Sciatic nerve (tissue), 2 donors: ENCODE data around the gene TRMT11. TPM values are rescaled to one million over a fixed set of nuclear protein-coding genes. Genes with fewer than 3 reads are reported as not detected.
A peak's percentile ranks its signal among the peaks of the same experiment; 100 is the strongest.
"Not testable (repeated sequence)": the region's sequence is repeated elsewhere in the genome, so short reads cannot be mapped to it uniquely, and the experiment has no call there.

ENCODE experiments used
- ATAC-seq: fragments of 200-7000 bp; cut with Tn5 transposase; one replicate; pipeline ENCODE4 v1.9.1; 2020; ENCODE audit warnings: mild to moderate bottlenecking, moderate library complexity
- DNase-seq: peaks from one replicate; pipeline ENCODE4 v3.0.0-alpha.2; 2020; ENCODE audit warnings: low spot score
- intact Hi-C: fragments of 100-400 bp; cut with DNase I; formaldehyde crosslinking; loops from one replicate; pipeline ENCODE4 v1.14.2; 2022
- total RNA-seq: library from RNA; stranded (reverse); fragmentation: NEBNext Ultra II Directional; extraction: Animal tissue kit (Norgen Biotek cat#: 25700); gene quantifications from one replicate; pipeline ENCODE4 v1.2.1, GENCODE V29; 2021
- donor health status: DM: no; HTN: no; CAD: no.
- donor health status: DM: no; HTN: no; CAD: no.

The TRMT11 gene
- total RNA-seq, 1 donor from 2014 or later = 29.2 TPM

- intact Hi-C loops = loop anchor here (10.0 kb wide), 1 partner anchor 170 kb away; no protein-coding TSS in a partner anchor
- DNase-seq = no peak
- no peak for ATAC-seq
Measured at GRCh38 chr6:125954735-125955339, 31.5 kb upstream of the TRMT11 start.

- intact Hi-C loops = loop anchor here (10.0 kb wide), 1 partner anchor 171 kb away; no protein-coding TSS in a partner anchor
- no peak for ATAC-seq
- DNase-seq = no peak
Measured at GRCh38 chr6:125955973-125956372, 30.4 kb upstream of the TRMT11 start.

DNA sequence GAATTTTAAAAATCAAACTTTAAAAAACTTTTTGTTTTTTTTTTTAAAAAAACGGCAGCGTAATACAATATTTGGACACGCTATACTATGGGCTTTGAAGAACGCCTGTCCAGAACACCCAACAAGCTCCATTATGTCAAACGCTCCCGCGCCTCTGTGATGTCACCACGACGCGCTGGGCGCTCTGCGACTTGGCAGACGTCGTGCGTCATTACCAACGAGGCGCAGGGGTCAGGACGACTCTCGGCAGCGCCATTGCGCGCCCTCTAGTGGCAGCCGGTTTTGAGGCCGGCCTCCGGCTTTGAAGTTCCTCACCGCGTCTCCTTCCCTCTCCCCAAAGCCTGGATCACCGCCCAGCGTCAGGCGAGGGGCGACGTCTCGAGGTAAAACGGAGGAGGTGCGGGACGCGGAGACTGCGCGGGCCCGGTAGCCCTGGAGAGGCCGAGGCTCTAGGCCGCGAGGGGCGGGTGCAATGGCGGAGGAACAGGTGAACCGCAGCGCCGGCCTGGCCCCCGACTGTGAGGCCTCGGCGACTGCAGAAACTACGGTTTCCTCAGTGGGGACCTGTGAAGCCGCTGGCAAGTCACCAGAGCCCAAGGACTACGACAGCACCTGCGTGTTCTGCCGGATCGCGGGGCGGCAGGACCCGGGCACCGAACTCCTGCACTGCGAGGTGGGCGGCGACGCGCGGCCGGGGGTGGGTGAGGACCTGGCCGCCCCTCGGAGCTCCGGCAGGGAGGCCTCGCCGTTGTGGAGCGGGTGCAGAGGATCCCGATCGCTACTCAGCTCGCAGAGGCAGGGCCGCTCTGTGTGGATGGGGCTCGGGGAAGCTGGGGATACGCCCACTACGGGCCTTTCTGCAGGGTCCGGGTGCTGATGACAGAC, 29.6 kb upstream of the TRMT11 start, which contains the start of gene HINT3:
Gene HINT3 (plus strand): TSS at position 265 of the 885 bp plus-strand sequence. CDS start 208 bp downstream, at position 473.
- ATAC-seq (peak; percentile 98), DNase-seq (peak; percentile 99)
- intact Hi-C loops = loop anchor here (10.0 kb wide), 1 partner anchor 172 kb away; no protein-coding TSS in a partner anchor

DNA sequence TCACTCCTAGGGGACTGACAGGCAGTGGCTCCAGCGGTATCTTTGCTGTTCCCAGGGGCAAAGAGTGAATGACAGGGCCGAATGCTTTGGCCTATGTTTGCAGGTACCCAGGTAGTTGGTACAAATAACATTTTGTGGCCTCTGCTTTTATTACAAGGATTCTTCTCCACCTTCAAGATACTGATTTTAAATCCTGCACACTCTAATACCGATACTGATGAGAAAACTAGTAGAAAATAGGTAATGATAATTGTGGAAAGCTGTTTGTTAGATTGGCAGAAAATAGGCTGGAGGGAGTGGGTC, 29.0 kb upstream of the TRMT11 start:
- intact Hi-C loops = loop anchor here (10.0 kb wide), 1 partner anchor 173 kb away; no protein-coding TSS in a partner anchor

DNA sequence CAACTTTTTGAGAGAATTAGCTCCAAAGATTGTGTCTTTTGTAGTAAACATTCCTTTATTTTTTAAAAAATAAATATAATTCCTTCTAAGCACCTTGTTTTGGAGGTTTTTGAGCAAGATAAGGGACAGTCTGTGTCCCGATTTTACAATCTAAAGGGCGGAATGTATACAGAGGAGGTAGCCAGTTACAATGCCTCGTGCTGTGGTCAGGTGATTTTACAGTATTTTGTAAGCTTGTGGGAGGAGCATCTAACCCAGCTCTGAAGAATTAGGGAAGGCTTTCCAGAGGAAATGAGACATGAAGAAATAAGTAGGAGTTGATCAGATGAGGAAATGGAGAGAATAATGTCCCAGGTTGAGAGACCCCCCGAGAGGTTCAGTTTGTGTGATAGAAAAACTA, 28.5 kb upstream of the TRMT11 start:
- DNase-seq = no peak
- peak; percentile 64 for ATAC-seq
- intact Hi-C loops = loop anchor here (10.0 kb wide), 1 partner anchor 173 kb away; no protein-coding TSS in a partner anchor

More for the DNA sequence above, 29.0 kb upstream of the TRMT11 start:
- DNase-seq = no peak
- no peak for ATAC-seq

DNA sequence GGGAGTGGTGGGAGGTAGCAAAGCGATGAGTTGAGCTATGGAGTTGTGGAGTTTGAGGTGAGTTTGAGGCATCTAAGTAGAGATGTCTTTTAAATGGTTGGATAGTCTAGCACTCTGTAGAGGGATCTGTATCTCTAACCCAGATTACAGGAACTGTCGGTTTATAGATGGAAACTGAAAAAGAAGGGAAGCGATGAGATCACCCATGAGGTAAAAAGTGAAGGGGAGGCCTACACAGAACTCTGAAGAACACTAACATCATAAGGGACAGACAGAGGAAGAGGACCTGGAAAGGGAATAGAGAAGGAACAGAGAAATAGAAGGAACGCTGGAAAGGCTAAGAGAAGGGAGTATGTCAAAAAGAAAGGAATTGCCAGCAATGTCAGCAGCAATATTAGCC, 27.3 kb upstream of the TRMT11 start:
- DNase-seq = no peak
- intact Hi-C loops = loop anchor here (10.0 kb wide), 1 partner anchor 174 kb away; no protein-coding TSS in a partner anchor
- ATAC-seq = no peak

DNA sequence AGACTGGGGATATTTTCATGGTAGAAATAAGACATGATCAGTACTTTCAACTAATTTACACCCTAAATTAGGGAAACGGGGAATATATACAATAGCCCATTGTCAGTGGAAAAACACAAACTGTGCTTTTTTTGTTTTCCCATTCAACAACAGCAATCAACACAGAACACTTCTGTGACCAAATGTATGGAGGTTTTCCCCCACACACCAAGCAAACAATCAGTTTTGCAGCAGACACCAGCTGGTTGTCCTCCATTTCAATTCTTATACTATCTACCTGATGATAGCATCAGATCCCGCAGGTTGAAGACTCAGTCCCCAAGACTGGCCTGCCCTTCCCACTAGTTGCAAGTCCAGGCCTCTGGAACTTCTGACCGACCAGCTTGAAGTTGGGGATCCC, 25.2 kb upstream of the TRMT11 start:
- no peak for DNase-seq
- intact Hi-C loops = no loop called here
- ATAC-seq = no peak

DNA sequence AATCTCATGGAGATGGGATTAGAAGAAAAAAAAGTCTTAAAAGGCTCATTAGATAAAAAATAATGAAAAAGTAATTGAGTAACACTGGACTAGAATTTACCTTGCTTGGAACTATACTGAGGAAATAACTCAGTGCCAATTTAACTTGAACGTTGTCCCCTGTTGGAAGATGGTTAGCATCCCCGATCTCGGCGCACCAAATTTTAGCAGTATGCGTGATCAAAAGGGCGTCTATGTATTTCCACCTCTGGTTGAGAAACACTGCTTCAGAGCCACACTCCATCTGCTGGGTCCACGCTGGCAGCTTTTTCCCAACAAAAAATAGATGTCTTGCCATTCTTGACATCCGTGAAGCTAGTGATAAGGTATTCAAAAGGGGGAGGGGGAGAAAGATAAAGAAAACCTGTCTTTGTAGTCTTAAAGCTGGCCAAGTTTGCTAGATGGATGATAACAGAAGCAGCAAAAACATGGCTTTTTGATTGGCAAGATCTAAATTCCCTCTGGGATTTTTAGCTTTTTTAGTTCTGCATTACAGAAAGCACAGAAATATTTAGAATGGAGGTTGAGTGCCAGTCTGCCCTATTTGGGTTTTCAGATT, 23.3 kb upstream of the TRMT11 start:
- DNase-seq = no peak
- ATAC-seq = no peak
- intact Hi-C loops = no loop called here

DNA sequence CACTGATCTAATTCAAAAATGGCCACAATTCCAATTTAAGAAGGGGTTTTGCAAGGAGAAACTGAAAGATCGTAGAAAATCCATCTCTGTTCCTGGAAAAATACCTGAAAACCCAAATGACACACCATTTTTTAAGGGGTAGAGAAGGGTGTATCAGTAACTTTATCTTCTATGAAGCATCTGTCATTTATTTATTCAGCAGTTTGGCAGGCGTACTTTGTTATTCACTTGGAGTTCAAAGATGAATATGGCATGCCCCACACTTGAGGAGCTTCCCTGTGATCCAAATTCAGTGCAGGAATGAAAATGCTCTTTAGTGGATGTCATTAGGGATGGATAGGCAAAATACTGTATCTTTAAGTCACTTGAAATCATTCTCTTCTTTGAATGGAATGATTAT, 22.5 kb upstream of the TRMT11 start:
- DNase-seq (no peak), ATAC-seq (no peak)
- intact Hi-C loops = no loop called here

- intact Hi-C loops = no loop called here
- no peak for DNase-seq
- no peak for ATAC-seq
Measured at GRCh38 chr6:125966569-125966968, 19.8 kb upstream of the TRMT11 start.

DNA sequence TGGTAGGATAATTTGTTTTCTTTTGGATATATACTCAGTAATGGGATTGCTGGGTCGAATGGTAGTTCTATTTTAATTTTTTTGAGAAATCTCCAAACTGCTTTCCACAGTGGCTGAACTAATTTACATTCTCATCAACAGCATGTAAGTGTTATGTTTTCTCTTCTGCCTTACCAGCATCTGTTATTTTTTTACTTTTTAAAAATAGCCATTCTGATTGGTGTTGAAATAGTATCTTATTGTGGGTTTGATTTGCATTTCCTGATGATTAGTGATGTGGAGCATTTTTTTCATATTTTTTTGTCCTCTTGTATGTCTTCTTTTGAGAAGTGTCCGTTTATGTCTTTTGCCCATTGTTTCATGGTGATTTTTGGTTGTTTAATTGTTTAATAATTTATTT, 17.8 kb upstream of the TRMT11 start:
- DNase-seq = no peak
- intact Hi-C loops = no loop called here
- no peak for ATAC-seq

- intact Hi-C loops = no loop called here
- DNase-seq (no peak), ATAC-seq (no peak)
Measured at GRCh38 chr6:125970760-125971159, 15.6 kb upstream of the TRMT11 start.

DNA sequence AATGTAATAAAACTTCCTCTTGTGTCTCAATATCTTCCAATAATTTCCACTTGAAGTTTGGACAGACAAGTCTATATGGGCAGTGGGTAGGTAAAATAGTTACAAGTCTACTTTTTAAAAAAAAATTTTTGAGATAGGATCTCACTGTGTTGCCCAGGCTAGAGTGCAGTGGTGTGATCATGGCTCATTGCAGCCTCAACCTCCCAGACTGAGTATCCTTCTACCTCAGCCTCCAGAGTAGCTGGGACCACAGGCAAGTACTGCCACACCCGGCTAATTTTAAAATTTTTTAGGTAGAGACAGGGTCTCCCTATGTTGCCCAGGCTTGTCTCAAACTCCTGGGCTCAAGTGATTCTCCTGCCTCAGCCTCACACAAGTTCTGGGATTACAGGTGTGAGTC, 13.9 kb upstream of the TRMT11 start:
- ATAC-seq, intact Hi-C loops, DNase-seq: not testable (repeated sequence)

DNA sequence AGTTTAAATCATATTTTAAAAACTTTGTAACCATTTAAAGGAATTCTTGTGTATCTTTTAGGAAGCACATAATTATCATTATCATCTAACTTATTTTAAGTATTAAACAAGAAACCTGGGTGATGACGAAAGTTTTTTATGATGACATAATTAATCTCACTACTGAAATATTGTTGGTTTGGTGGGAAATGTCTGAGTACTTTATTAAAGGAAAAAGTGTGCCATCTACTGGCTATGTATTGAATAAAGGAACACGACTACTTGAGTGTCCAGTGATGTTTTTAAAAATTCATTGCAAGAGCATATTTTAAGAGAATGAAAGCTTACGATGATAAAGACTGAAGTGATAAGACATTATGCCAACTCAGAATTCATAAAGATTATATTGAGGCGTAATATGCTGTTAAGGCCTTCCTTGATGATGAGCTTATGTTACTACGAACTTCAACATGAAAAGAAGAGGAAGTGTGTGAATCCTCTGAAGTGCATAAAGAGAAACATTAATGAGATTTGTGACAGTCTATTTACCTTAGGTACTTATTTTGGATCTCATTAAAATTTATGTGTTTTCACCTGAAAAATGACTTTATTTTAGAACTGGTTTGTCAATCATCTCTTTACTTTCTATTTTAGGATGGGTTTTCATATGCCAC, 12.0 kb upstream of the TRMT11 start:
- no peak for DNase-seq
- ATAC-seq = peak; percentile 82
- intact Hi-C loops = no loop called here

DNA sequence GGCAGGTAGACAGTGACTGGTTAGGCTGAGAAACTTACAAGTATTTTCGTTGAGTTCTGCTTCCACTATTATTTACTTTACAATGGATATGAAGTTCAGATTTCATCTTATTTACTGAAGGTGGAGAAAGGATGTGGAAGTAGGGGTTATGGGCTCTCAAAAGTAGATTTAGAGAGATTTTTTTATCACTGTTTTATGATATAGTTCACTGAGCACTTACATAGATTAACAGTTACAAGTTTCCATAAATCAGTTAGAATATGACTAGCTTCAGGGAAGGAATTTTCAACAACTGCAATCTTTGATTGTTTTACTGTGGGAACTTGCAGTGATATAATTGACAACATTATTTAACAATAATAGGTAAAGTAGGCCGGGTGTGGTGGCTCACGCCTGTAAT, 7.2 kb upstream of the TRMT11 start:
- intact Hi-C loops = no loop called here
- ATAC-seq (no peak), DNase-seq (no peak)

DNA sequence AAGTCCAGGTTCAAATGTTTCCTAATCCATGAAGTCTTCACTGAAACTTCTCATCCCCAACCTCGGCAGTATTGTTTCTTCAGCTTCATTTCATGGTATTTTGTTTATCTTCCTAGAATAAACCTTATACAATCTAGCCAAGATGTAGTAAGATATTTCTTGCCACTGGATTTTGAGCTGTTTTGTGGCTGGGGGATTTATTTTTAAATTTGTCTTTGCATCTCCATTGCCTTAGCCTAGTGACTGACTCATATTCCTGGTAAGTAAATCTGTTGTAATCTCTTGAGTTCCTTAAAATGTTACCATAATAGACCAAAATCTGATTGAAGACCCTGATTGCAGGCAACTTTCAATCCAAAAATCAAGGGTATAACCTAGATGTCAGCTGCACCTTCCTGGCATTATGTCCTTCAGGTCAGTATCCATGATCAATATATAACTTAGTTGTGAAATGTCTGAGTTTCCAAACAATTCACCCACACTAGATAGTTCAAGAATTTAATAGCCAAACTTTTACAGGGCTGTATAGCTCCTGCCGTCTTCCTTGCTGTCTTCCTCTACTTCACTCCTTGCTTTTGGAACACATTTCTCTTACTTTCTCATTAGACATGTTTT, 4.7 kb upstream of the TRMT11 start:
- DNase-seq (no peak), ATAC-seq (no peak)
- intact Hi-C loops = no loop called here

- no peak for ATAC-seq
- no peak for DNase-seq
- intact Hi-C loops = no loop called here
Measured at GRCh38 chr6:125983246-125983945, 2.9 kb upstream of the TRMT11 start.

DNA sequence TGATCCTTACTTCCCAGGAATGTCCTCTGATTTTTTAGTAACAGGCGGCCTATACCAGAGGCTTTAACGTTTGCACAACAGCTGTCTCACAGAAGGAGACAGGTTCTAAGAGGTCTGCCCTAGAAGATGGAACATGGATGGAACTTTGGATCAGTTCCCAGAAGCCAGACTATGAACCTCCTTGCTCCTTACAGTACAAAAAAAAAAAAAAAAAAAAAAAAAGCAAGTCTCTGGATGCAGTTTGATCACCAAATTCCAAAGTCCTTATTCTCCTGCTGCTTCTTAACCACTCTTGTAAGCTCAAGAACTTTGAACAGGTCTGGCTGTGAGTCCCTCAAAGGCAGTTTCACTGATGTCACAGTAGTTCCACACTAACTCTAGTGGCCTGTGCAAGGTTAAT, 2.0 kb upstream of the TRMT11 start:
- ATAC-seq (no peak), DNase-seq (no peak)
- intact Hi-C loops = no loop called here
